Colonic mucosa (tissue), 4 donors: ENCODE data around the gene RPL28. TPM values are rescaled to one million over a fixed set of nuclear protein-coding genes. Genes with fewer than 3 reads are reported as not detected.

Source experiments
- DNase-seq: peaks from one replicate; pipeline ENCODE4 v3.0.0-alpha.2; 2020
- H3K27ac ChIP-seq: fragments of 200-600 bp; one replicate; pipeline ENCODE4 v1.8.0; 2021
- H3K27me3 ChIP-seq: fragments of 200-600 bp; one replicate; pipeline ENCODE4 v1.8.0; 2021
- H3K36me3 ChIP-seq: fragments of 200-600 bp; one replicate; pipeline ENCODE4 v1.8.0; 2021
- H3K4me1 ChIP-seq: fragments of 200-600 bp; one replicate; pipeline ENCODE4 v1.8.0; 2021; ENCODE audit warnings: mild to moderate bottlenecking
- H3K4me3 ChIP-seq: fragments of 200-600 bp; one replicate; pipeline ENCODE4 v1.8.0; 2021
- H3K9ac ChIP-seq, 2 donors: one replicate each; pipeline ENCODE4 v1.7.0; 2013; ENCODE audit warnings: control low read depth in 2 of 2, low read depth in 2 of 2, low read length in 2 of 2
- H3K9me3 ChIP-seq: fragments of 200-600 bp; one replicate; pipeline ENCODE4 v1.8.0; 2021
- CTCF ChIP-seq: fragments of 200-600 bp; IDR thresholded peaks from one replicate; pipeline ENCODE4 v1.8.0; 2022; ENCODE audit warnings: antibody characterized with exemption, mild to moderate bottlenecking
- intact Hi-C: fragments of 100-400 bp; cut with DNase I; formaldehyde crosslinking; loops from one replicate; pipeline ENCODE4 v1.14.1; 2022
- total RNA-seq, 2 donors: library from RNA; stranded (reverse); fragmentation: NEBNext Ultra II Directional in 1 of 2; extraction: Animal tissue kit (Norgen Biotek cat#: 25700) in 1 of 2; gene quantifications; one replicate each; pipeline ENCODE4 v1.2.1, GENCODE V29; 2021
- donor health status: healthy.
- donor health status: DM: no; HTN: no; CAD: no.
- donor health status: DM: no; HTN: no; CAD: no.

Gene RPL28
- total RNA-seq, 2 donors from 2014 or later, result 1,447 to 1,819 TPM

GRCh38 chr19:55373993-55374757 lies 11.6 kb upstream of the RPL28 start:
- Histone ChIP-seq H3K27ac (no peak overlapping the region), H3K9me3 (no peaks in the 10 kb centered on the region), H3K36me3 (no peaks in the 10 kb centered on the region), H3K4me1 (peaks cover 1% of the 10 kb centered on the region), H3K9ac (no peak overlapping the region), H3K4me3 (no peak overlapping the region), H3K27me3 (peaks cover 41% of the 10 kb centered on the region)
- no peak for TF ChIP-seq CTCF
- intact Hi-C loops, result no loop called here
- DNase-seq, result no peak

DNA sequence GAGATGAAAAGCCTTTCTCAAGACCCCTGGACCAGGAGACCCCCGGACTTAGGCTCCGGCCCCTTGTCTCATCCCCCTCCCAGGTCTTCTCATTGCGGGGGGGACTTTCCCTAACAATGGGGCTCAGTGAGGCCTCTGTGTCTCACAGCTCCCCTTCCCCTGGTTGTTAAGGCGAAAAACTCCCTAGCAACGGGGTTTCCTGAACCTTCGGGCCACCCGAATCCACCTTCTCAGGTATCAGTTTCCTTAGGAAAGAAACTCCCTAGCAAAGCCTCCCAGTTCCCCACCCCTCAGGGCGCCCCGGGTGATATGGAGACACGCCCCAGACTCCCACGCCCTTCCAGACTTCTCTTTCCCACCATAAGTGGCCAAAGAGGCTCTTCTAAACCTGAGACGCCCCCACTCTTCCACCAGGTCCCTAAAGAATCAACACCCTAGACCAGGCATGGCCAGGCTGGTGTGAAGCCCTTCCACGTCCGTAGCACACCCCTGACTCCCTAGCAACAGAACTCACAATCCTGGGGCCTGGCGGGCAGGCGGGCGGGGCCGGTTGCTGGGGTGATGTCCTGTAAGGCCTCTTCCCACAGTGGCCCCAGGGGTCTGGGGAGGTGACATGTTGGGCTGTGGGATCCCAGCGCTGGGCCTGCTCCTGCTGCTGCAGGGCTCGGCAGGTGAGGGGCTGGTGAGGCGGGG lies 9.3 kb upstream of the RPL28 start, which contains the start of gene TMEM190:
TMEM190 (plus strand) TSS at position 586 of the 693 bp plus-strand sequence; CDS start at position 614, 28 bp downstream.
- H3K36me3 ChIP-seq, result no peaks in the 10 kb centered on the region
- H3K4me1 ChIP-seq, result no peaks in the 10 kb centered on the region
- no peak for TF ChIP-seq CTCF
- no peak within 1 kb of the TSS for H3K27ac ChIP-seq
- H3K27me3 ChIP-seq, result peaks cover 21% of the 10 kb centered on the region
- H3K9ac ChIP-seq, result no peak within 1 kb of the TSS
- no peaks in the 10 kb centered on the region for H3K9me3 ChIP-seq
- DNase-seq, result no peak
- intact Hi-C loops, result no loop called here
- no peak within 1 kb of the TSS for H3K4me3 ChIP-seq

- Histone ChIP-seq H3K9me3 (no peaks in the 10 kb centered on the region), H3K27ac (no peak overlapping the region), H3K4me3 (no peak overlapping the region), H3K9ac (no peak overlapping the region), H3K4me1 (no peaks in the 10 kb centered on the region), H3K36me3 (no peaks in the 10 kb centered on the region), H3K27me3 (peaks cover 9% of the 10 kb centered on the region)
- DNase-seq, result no peak
- intact Hi-C loops, result no loop called here
- no peak for TF ChIP-seq CTCF
Measured at GRCh38 chr19:55377356-55378131, 8.2 kb upstream of the RPL28 start.

DNA sequence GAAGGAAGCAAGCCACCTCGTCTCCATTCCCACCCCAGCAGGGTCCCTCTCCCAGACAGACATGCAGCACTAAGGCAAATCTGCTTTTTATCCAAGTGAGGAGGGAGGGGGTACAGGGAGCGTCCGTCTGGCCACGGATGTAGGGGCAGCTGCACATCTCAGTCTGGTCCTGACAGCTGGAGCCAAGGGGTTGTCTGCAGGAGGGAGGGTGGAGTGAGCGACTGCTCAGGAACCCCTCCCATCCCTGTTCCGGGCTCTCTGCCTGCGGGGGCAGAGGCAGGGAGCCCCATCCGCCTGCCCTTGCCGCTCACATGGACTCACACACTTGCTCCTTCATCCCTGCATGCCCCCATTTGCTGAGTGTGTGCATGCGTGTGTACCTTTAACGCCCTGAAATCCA lies 6.6 kb upstream of the RPL28 start:
- Histone ChIP-seq H3K36me3 (no peaks in the 10 kb centered on the region), H3K4me1 (no peaks in the 10 kb centered on the region), H3K27ac (no peak overlapping the region), H3K9me3 (no peaks in the 10 kb centered on the region), H3K27me3 (peaks cover 2% of the 10 kb centered on the region), H3K4me3 (no peak overlapping the region), H3K9ac (no peak overlapping the region)
- intact Hi-C loops, result no loop called here
- no peak for DNase-seq
- TF ChIP-seq CTCF, result no peak

- no peaks in the 10 kb centered on the region for H3K27me3 ChIP-seq
- H3K9ac ChIP-seq, result no peak overlapping the region
- intact Hi-C loops, result loop anchor here (2.0 kb wide), 1 partner anchor 79 kb away; no protein-coding TSS in a partner anchor
- no peak for DNase-seq
- H3K4me1 ChIP-seq, result peaks cover 7% of the 10 kb centered on the region
- no peaks in the 10 kb centered on the region for H3K9me3 ChIP-seq
- H3K4me3 ChIP-seq, result no peak overlapping the region
- TF ChIP-seq CTCF, result no peak
- H3K27ac ChIP-seq, result no peak overlapping the region
- no peaks in the 10 kb centered on the region for H3K36me3 ChIP-seq
Measured at GRCh38 chr19:55382013-55382412, 3.7 kb upstream of the RPL28 start.
